CD14-positive monocyte (primary cell): ENCODE data around the gene DQX1. TPM values are rescaled to one million over a fixed set of nuclear protein-coding genes. Genes with fewer than 3 reads are reported as not detected.

Experiments
- DNase-seq, 3 donors: peaks; one replicate each; pipeline ENCODE4 v3.0.0-alpha.2; 2011 to 2022
- H2AFZ ChIP-seq: 2 replicates; pipeline ENCODE4 v1.6.0; 2012; ENCODE audit warnings: mild to moderate bottlenecking, low read depth, low read length, inconsistent platforms; ENCODE audit not compliant: insufficient read depth, poor library complexity, severe bottlenecking
- H3K27ac ChIP-seq, 2 donors: 1 replicate in 1 of 2; 2 replicates in 1 of 2; pipeline ENCODE4 v1.5.1; 2012 to 2013; ENCODE audit warnings: low read length in 2 of 2, control low read depth in 1 of 2, inconsistent platforms in 1 of 2, low read depth in 1 of 2, mild to moderate bottlenecking in 1 of 2
- H3K27me3 ChIP-seq, 2 donors: one replicate each; pipeline versions ENCODE4 v1.6.0 to v1.6.1; 2011 to 2013; ENCODE audit warnings: low read length in 2 of 2; ENCODE audit not compliant: control insufficient read depth in 2 of 2, insufficient read depth in 2 of 2
- H3K36me3 ChIP-seq, 2 donors: replicated peaks in 1 of 2; 1 replicate in 1 of 2; 2 replicates in 1 of 2; pipeline versions ENCODE4 v1.5.1 to v1.6.1; 2012 to 2013; ENCODE audit warnings: low read length in 2 of 2, control low read depth in 1 of 2, inconsistent platforms in 1 of 2, mild to moderate bottlenecking in 1 of 2; ENCODE audit not compliant: insufficient read depth in 2 of 2, control insufficient read depth in 1 of 2
- H3K4me1 ChIP-seq, 2 donors: 1 replicate in 1 of 2; 2 replicates in 1 of 2; pipeline versions ENCODE4 v1.5.1 to v1.6.1; 2012 to 2013; ENCODE audit warnings: low read length in 2 of 2, control low read depth in 1 of 2, inconsistent platforms in 1 of 2, mild to moderate bottlenecking in 1 of 2, moderate library complexity in 1 of 2; ENCODE audit not compliant: insufficient read depth in 2 of 2, control insufficient read depth in 1 of 2
- H3K4me2 ChIP-seq: replicated peaks from 2 replicates; pipeline ENCODE3; 2012; ENCODE audit warnings: low read length, moderate library complexity, mild to moderate bottlenecking; ENCODE audit not compliant: poor library complexity, severe bottlenecking; ENCODE audit errors: extremely low read depth
- H3K4me3 ChIP-seq, 3 experiments: fragments of 200-600 bp in 1 of 3; sonication (generic) in 1 of 3; replicated peaks in 1 of 3; 1 replicate in 2 of 3; 2 replicates in 1 of 3; pipeline ENCODE4 v1.5.1; 2011 to 2013; ENCODE audit warnings: low read length in 3 of 3, mild to moderate bottlenecking in 3 of 3, control low read depth in 2 of 3, low read depth in 2 of 3, inconsistent platforms in 1 of 3, moderate library complexity in 1 of 3
- H3K79me2 ChIP-seq: 2 replicates; pipeline ENCODE4 v1.6.0; 2012; ENCODE audit warnings: mild to moderate bottlenecking, control low read depth, inconsistent platforms, low read length, moderate library complexity; ENCODE audit not compliant: insufficient read depth
- H3K9ac ChIP-seq: 2 replicates; pipeline ENCODE4 v1.6.0; 2017; ENCODE audit warnings: low read length, mild to moderate bottlenecking; ENCODE audit not compliant: insufficient read depth, poor library complexity, severe bottlenecking
- H3K9me3 ChIP-seq, 2 donors: replicated peaks in 1 of 2; 1 replicate in 1 of 2; 2 replicates in 1 of 2; pipeline versions ENCODE4 v1.5.1 to v1.6.1; 2012 to 2013; ENCODE audit warnings: low read length in 2 of 2, control low read depth in 1 of 2; ENCODE audit not compliant: control insufficient read depth in 1 of 2, insufficient read depth in 1 of 2
- H4K20me1 ChIP-seq: 2 replicates; pipeline ENCODE4 v1.6.0; 2012; ENCODE audit warnings: mild to moderate bottlenecking, low read length, control low read depth, moderate library complexity; ENCODE audit not compliant: insufficient read depth
- H3K27ac Mint-ChIP-seq, 7 donors: one replicate each; pipeline ENCODE4 v1.8.0; 2020; ENCODE audit warnings: mild to moderate bottlenecking in 7 of 7, mixed read lengths in 7 of 7, moderate library complexity in 6 of 7, inconsistent platforms in 2 of 7
- H3K27me3 Mint-ChIP-seq, 3 donors: one replicate each; pipeline ENCODE4 v1.8.0; 2021 to 2022; ENCODE audit warnings: low read depth in 3 of 3, mild to moderate bottlenecking in 3 of 3, mixed read lengths in 3 of 3, moderate library complexity in 3 of 3, inconsistent platforms in 1 of 3
- H3K36me3 Mint-ChIP-seq, 2 donors: one replicate each; pipeline ENCODE4 v1.8.0; 2020; ENCODE audit warnings: mixed read lengths in 2 of 2, inconsistent platforms in 1 of 2, mild to moderate bottlenecking in 1 of 2
- H3K4me1 Mint-ChIP-seq: one replicate; pipeline ENCODE4 v1.8.0; 2020; ENCODE audit warnings: mild to moderate bottlenecking, mixed read lengths
- H3K4me3 Mint-ChIP-seq, 2 donors: one replicate each; pipeline ENCODE4 v1.8.0; 2020; ENCODE audit warnings: mild to moderate bottlenecking in 2 of 2, mixed read lengths in 2 of 2, moderate library complexity in 1 of 2
- H3K9me3 Mint-ChIP-seq, 7 donors: one replicate each; pipeline ENCODE4 v1.8.0; 2020 to 2022; ENCODE audit warnings: mixed read lengths in 7 of 7, mild to moderate bottlenecking in 6 of 7, moderate library complexity in 6 of 7, inconsistent platforms in 2 of 7
- WGBS: methylation state at CpG from one replicate; pipeline ENCODE4 v1.1.5; 2013; ENCODE audit warnings: missing lambda C conversion rate; ENCODE audit not compliant: insufficient coverage; 5-methylcytosine and 5-hydroxymethylcytosine counted together
- intact Hi-C, 2 donors: fragments of 100-400 bp; cut with micrococcal nuclease; formaldehyde crosslinking; loops; one replicate each; pipeline versions ENCODE4 v1.15.0 to v1.15.1; 2023
- polyA plus RNA-seq, 3 donors: library from polyadenylated mRNA; depleted of rRNA in 1 of 3; unstranded in 2 of 3; stranded (reverse) in 1 of 3; fragments of 300-500 nt in 2 of 3; fragments of >200 nt in 1 of 3; fragmentation: Illumina TruSeq in 2 of 3; gene quantifications; 1 replicate in 2 of 3; 2 replicates in 1 of 3; pipeline ENCODE4 v1.2.3, GENCODE V29; 2012 to 2021
- TF ChIP-seq, protein P1 (sequence below): fragments of 200-600 bp; IDR thresholded peaks from one replicate; pipeline ENCODE4 v1.8.0; 2022; ENCODE audit warnings: antibody characterized with exemption, mild to moderate bottlenecking

The DQX1 gene
- polyA plus RNA-seq, 3 donors, result 0.36 TPM; not detected in 2

GRCh38 chr2:74472945-74473258 is 53.1 kb downstream of the DQX1 start:
- H2AFZ ChIP-seq, result peak overlapping the region; percentile 99
- H3K4me1 ChIP-seq, result peaks cover 35 to 41% of the 10 kb centered on the region in 2 donors
- H3K79me2 ChIP-seq, result peaks cover 17% of the 10 kb centered on the region
- Mint-ChIP-seq H3K4me1 (peaks cover 31% of the 10 kb centered on the region), H3K9me3 (peaks cover 0 to 3% (median 0%) of the 10 kb centered on the region in 7 donors), H3K27me3 (peaks cover 0 to 2% (median 0%) of the 10 kb centered on the region in 3 donors), H3K27ac (peak overlapping the region; percentile 92 to 98 (median 98)), H3K4me3 (peak overlapping the region; percentile 92 to 97), H3K36me3 (peaks cover 19 to 33% of the 10 kb centered on the region in 2 donors)
- WGBS, result 0% methylated on average over 4 of the region's 7 CpGs
- TF ChIP-seq, protein P1, sequence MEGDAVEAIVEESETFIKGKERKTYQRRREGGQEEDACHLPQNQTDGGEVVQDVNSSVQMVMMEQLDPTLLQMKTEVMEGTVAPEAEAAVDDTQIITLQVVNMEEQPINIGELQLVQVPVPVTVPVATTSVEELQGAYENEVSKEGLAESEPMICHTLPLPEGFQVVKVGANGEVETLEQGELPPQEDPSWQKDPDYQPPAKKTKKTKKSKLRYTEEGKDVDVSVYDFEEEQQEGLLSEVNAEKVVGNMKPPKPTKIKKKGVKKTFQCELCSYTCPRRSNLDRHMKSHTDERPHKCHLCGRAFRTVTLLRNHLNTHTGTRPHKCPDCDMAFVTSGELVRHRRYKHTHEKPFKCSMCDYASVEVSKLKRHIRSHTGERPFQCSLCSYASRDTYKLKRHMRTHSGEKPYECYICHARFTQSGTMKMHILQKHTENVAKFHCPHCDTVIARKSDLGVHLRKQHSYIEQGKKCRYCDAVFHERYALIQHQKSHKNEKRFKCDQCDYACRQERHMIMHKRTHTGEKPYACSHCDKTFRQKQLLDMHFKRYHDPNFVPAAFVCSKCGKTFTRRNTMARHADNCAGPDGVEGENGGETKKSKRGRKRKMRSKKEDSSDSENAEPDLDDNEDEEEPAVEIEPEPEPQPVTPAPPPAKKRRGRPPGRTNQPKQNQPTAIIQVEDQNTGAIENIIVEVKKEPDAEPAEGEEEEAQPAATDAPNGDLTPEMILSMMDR, result no peak
- DNase-seq, result no peak
- H3K9ac ChIP-seq, result peak overlapping the region; percentile 85
- H3K4me2 ChIP-seq, result peak overlapping the region; percentile 92
- peaks cover 14 to 19% of the 10 kb centered on the region in 2 donors for H3K36me3 ChIP-seq
- peak overlapping the region; percentile 38 to 92 (median 62) for H3K4me3 ChIP-seq
- intact Hi-C loops, result no loop called here
- peak overlapping the region; percentile 89 to 97 for H3K27ac ChIP-seq
- H4K20me1 ChIP-seq, result peaks cover 8% of the 10 kb centered on the region
- no peaks in the 10 kb centered on the region for H3K9me3 ChIP-seq
- H3K27me3 ChIP-seq, result no peaks in the 10 kb centered on the region

- Histone ChIP-seq H3K36me3 (peaks cover 14 to 19% of the 10 kb centered on the region in 2 donors), H3K4me1 (peaks cover 31 to 37% of the 10 kb centered on the region in 2 donors), H3K9ac (peak within 1 kb of the TSS; percentile 85), H3K79me2 (peaks cover 17% of the 10 kb centered on the region), H3K27ac (peak within 1 kb of the TSS; percentile 89 to 97), H3K9me3 (no peaks in the 10 kb centered on the region), H2AFZ (peak within 1 kb of the TSS; percentile 99), H3K4me3 (peak within 1 kb of the TSS; percentile 38 to 92 (median 62)), H3K27me3 (no peaks in the 10 kb centered on the region), H4K20me1 (peaks cover 5% of the 10 kb centered on the region), H3K4me2 (peak within 1 kb of the TSS; percentile 92)
- H3K27ac Mint-ChIP-seq, result peak within 1 kb of the TSS; percentile 92 to 98 (median 98)
- DNase-seq, result peak; percentile 92 to 96 (median 94)
- peaks cover 28% of the 10 kb centered on the region for H3K4me1 Mint-ChIP-seq
- peaks cover 19 to 30% of the 10 kb centered on the region in 2 donors for H3K36me3 Mint-ChIP-seq
- TF ChIP-seq, protein P1, result no peak
- peak within 1 kb of the TSS; percentile 92 to 97 for H3K4me3 Mint-ChIP-seq
- peaks cover 0 to 2% (median 0%) of the 10 kb centered on the region in 3 donors for H3K27me3 Mint-ChIP-seq
- H3K9me3 Mint-ChIP-seq, result peaks cover 0 to 3% (median 0%) of the 10 kb centered on the region in 7 donors
- WGBS, result under 1% methylated on average over 58 of the region's 66 CpGs
- intact Hi-C loops, result no loop called here
Observed at GRCh38 chr2:74472086-74472944, 53.7 kb downstream of the DQX1 start, which contains the start of gene MRPL53. Gene MRPL53 (minus strand): TSS chr2:74472680. CDS start chr2:74472660, 20 bp downstream.
